NCI-H510A treated with DMSO at 0.1 percent for 48 hours (cell line): ENCODE measurements around the gene NUB1.

Source experiments
- DNase-seq: peaks from one replicate; lab custom pipeline; 2025; lab: John Stamatoyannopoulos, UW

Gene NUB1

GRCh38 chr7:151423936-151424335, 82.3 kb downstream of the NUB1 start:
- no peak for DNase-seq

DNA sequence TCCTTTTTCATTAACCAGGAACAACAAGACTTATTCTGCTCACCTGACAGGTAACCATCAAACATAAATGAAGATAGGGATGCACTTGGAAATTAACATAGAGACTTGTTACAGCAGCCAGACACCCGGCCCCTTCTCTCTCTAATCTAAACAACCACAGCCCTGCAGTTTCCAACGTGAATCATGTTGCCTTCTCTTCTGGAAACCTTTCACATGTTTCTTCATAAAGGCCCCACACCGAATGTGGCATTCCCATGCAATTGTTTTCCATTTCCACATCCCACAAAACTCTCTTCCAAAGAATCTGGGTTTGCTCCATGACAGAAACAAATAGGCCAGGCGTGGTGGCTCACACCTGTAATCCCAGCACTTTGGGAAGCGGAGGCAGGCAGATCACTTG, 83.2 kb downstream of the NUB1 start:
- DNase-seq: no peak

- DNase-seq: peak; percentile 26
These were observed 84.2 kb downstream of the NUB1 start for GRCh38 chr7:151425670-151426440.

- DNase-seq: no peak
These were observed 84.9 kb downstream of the NUB1 start for GRCh38 chr7:151426441-151426903.

GRCh38 chr7:151426904-151427704, 85.5 kb downstream of the NUB1 start:
- DNase-seq: no peak

GRCh38 chr7:151427705-151428377, 86.2 kb downstream of the NUB1 start:
- peak; percentile 59 for DNase-seq
